ENCODE measurements around the gene PGR.

GRCh38 chr11:101059331-101059730, 70.3 kb downstream of the PGR start:
- no peak for TF ChIP-seq POLR2A (IDR thresholded peaks at IDR 0.05)
- no peak for TF ChIP-seq CTCF (IDR thresholded peaks at IDR 0.05)
